ENCODE data around the gene HMCN1. TPM values are rescaled to one million over a fixed set of nuclear protein-coding genes. Genes with fewer than 3 reads are reported as not detected.

Gene HMCN1
- total RNA-seq, 1 donor from 2014 or later, result 28.0 TPM

GRCh38 chr1:186231861-186232436, 497.8 kb downstream of the HMCN1 start:
- H3K36me3 ChIP-seq, result no peaks in the 10 kb centered on the region
- H3K27me3 ChIP-seq (ENCODE audit: low read depth), result peaks cover 3% of the 10 kb centered on the region
- ATAC-seq (no peak), DNase-seq (no peak)
- H3K4me3 ChIP-seq, result no peak overlapping the region
- H3K9me3 ChIP-seq, result no peaks in the 10 kb centered on the region
- H3K27ac ChIP-seq, result no peak overlapping the region
- TF ChIP-seq CTCF (IDR thresholded peaks at IDR 0.05), result no peak
- no peaks in the 10 kb centered on the region for H3K4me1 ChIP-seq
- intact Hi-C loops (cut with DNase I), result no loop called here

- H3K27ac ChIP-seq, result no peak overlapping the region
- DNase-seq (no peak), ATAC-seq (no peak)
- no peaks in the 10 kb centered on the region for H3K36me3 ChIP-seq
- H3K4me1 ChIP-seq, result no peaks in the 10 kb centered on the region
- TF ChIP-seq CTCF (IDR thresholded peaks at IDR 0.05), result no peak
- H3K4me3 ChIP-seq, result no peak overlapping the region
- H3K9me3 ChIP-seq, result no peaks in the 10 kb centered on the region
- H3K27me3 ChIP-seq (ENCODE audit: low read depth), result peaks cover 3% of the 10 kb centered on the region
- intact Hi-C loops (cut with DNase I), result no loop called here
These were observed 500.9 kb downstream of the HMCN1 start for GRCh38 chr1:186234976-186235686.

- intact Hi-C loops (cut with DNase I), result no loop called here
- DNase-seq, result no peak
- H3K9me3 ChIP-seq, result no peaks in the 10 kb centered on the region
- no peak overlapping the region for H3K4me3 ChIP-seq
- no peak overlapping the region for H3K27ac ChIP-seq
- ATAC-seq, result no peak
- peaks cover 3% of the 10 kb centered on the region for H3K27me3 ChIP-seq (ENCODE audit: low read depth)
- no peak for TF ChIP-seq CTCF (IDR thresholded peaks at IDR 0.05)
- H3K4me1 ChIP-seq, result no peaks in the 10 kb centered on the region
- no peaks in the 10 kb centered on the region for H3K36me3 ChIP-seq
These were observed 501.5 kb downstream of the HMCN1 start for GRCh38 chr1:186235696-186236095.

- ATAC-seq, result no peak
- intact Hi-C loops (cut with DNase I), result no loop called here
These were observed 502.7 kb downstream of the HMCN1 start for GRCh38 chr1:186236921-186237320.

GRCh38 chr1:186239171-186239570, 505.0 kb downstream of the HMCN1 start:
- ATAC-seq (no peak), DNase-seq (no peak)
- TF ChIP-seq CTCF (IDR thresholded peaks at IDR 0.05), result no peak
- H3K27me3 ChIP-seq (ENCODE audit: low read depth), result peaks cover 3% of the 10 kb centered on the region
- H3K36me3 ChIP-seq, result no peaks in the 10 kb centered on the region
- no peaks in the 10 kb centered on the region for H3K4me1 ChIP-seq
- no peak overlapping the region for H3K27ac ChIP-seq
- no peak overlapping the region for H3K4me3 ChIP-seq
- H3K9me3 ChIP-seq, result no peaks in the 10 kb centered on the region
- intact Hi-C loops (cut with DNase I), result no loop called here

More at GRCh38 chr1:186236921-186237320, 502.7 kb downstream of the HMCN1 start:
- Histone ChIP-seq H3K9me3 (no peaks in the 10 kb centered on the region), H3K27me3 (ENCODE audit: low read depth) (peaks cover 3% of the 10 kb centered on the region), H3K36me3 (no peaks in the 10 kb centered on the region), H3K27ac (no peak overlapping the region), H3K4me1 (no peaks in the 10 kb centered on the region), H3K4me3 (no peak overlapping the region)
- TF ChIP-seq CTCF (IDR thresholded peaks at IDR 0.05), result no peak
- no peak for DNase-seq
